H9 (cell line): ENCODE measurements around the gene LUZP1. TPM values are rescaled to one million over a fixed set of nuclear protein-coding genes. Genes with fewer than 3 reads are reported as not detected.

Source experiments
- DNase-seq: peaks from one replicate; pipeline ENCODE4 v3.0.0-alpha.2; 2017
- H2AFZ ChIP-seq: one replicate; pipeline ENCODE4 v1.6.1; 2013; ENCODE audit warnings: mild to moderate bottlenecking, low read length, control low read depth, moderate library complexity
- H2AK5ac ChIP-seq: 2 replicates; pipeline ENCODE4 v1.6.1; 2013; ENCODE audit warnings: low read length, control low read depth, mixed read lengths; ENCODE audit not compliant: insufficient read length
- H2BK120ac ChIP-seq: one replicate; pipeline ENCODE4 v1.6.1; 2013; ENCODE audit warnings: low read depth, mild to moderate bottlenecking, low read length, control low read depth, inconsistent platforms; ENCODE audit not compliant: poor library complexity, severe bottlenecking
- H2BK12ac ChIP-seq: 2 replicates; pipeline ENCODE4 v1.6.1; 2013; ENCODE audit warnings: low read length, control low read depth, mixed read lengths, low read depth; ENCODE audit not compliant: insufficient read length
- H2BK15ac ChIP-seq: 2 replicates; pipeline ENCODE4 v1.6.1; 2013; ENCODE audit warnings: low read depth, low read length, control low read depth
- H2BK20ac ChIP-seq: one replicate; pipeline ENCODE4 v1.6.1; 2013; ENCODE audit warnings: low read depth, mild to moderate bottlenecking, low read length, control low read depth, inconsistent platforms; ENCODE audit not compliant: poor library complexity, severe bottlenecking
- H2BK5ac ChIP-seq: 2 replicates; pipeline ENCODE4 v1.6.1; 2013; ENCODE audit warnings: low read length, control low read depth, mixed read lengths; ENCODE audit not compliant: insufficient read length
- H3K14ac ChIP-seq: 2 replicates; pipeline ENCODE4 v1.6.1; 2013; ENCODE audit warnings: low read length, control low read depth; ENCODE audit not compliant: insufficient read depth
- H3K18ac ChIP-seq: 2 replicates; pipeline ENCODE4 v1.6.1; 2013; ENCODE audit warnings: low read depth, mild to moderate bottlenecking, mixed read lengths, low read length, control low read depth; ENCODE audit not compliant: insufficient read length
- H3K23ac ChIP-seq: 2 replicates; pipeline ENCODE4 v1.6.1; 2013; ENCODE audit warnings: low read length, control low read depth, mixed read lengths, low read depth; ENCODE audit not compliant: insufficient read length
- H3K23me2 ChIP-seq: 2 replicates; pipeline ENCODE4 v1.6.1; 2013; ENCODE audit warnings: low read depth, mild to moderate bottlenecking, mixed read lengths, low read length, control low read depth; ENCODE audit not compliant: insufficient read length, poor library complexity, severe bottlenecking
- H3K27ac ChIP-seq: 2 replicates; pipeline ENCODE4 v1.5.1; 2013; ENCODE audit warnings: low read length, control low read depth, mixed read lengths, low read depth; ENCODE audit not compliant: insufficient read length
- H3K27me3 ChIP-seq: 2 replicates; pipeline ENCODE4 v1.6.1; 2013; ENCODE audit warnings: low read length, control low read depth, inconsistent platforms; ENCODE audit not compliant: insufficient read depth
- H3K4ac ChIP-seq: 2 replicates; pipeline ENCODE4 v1.6.1; 2013; ENCODE audit warnings: low read depth, mild to moderate bottlenecking, control low read depth, inconsistent platforms, low read length, moderate library complexity
- H3K4me1 ChIP-seq: 2 replicates; pipeline ENCODE4 v1.6.1; 2013; ENCODE audit warnings: low read length, control low read depth, inconsistent platforms; ENCODE audit not compliant: insufficient read depth
- H3K4me2 ChIP-seq: 2 replicates; pipeline ENCODE4 v1.6.1; 2013; ENCODE audit warnings: low read length, control low read depth, mixed read lengths; ENCODE audit not compliant: insufficient read length, insufficient read depth
- H3K56ac ChIP-seq: 2 replicates; pipeline ENCODE4 v1.6.1; 2013; ENCODE audit warnings: low read depth, mild to moderate bottlenecking, mixed read lengths, low read length, control low read depth; ENCODE audit not compliant: insufficient read length
- H3K79me1 ChIP-seq: 2 replicates; pipeline ENCODE4 v1.6.1; 2013; ENCODE audit warnings: low read depth, mild to moderate bottlenecking, moderate library complexity, low read length, control low read depth, inconsistent platforms; ENCODE audit not compliant: insufficient read depth, poor library complexity, severe bottlenecking
- H3K79me2 ChIP-seq: 2 replicates; pipeline ENCODE4 v1.6.1; 2013; ENCODE audit warnings: low read length, control low read depth, inconsistent platforms; ENCODE audit not compliant: insufficient read depth
- H3K9ac ChIP-seq: 2 replicates; pipeline ENCODE4 v1.6.1; 2013; ENCODE audit warnings: low read length, control low read depth, mixed read lengths; ENCODE audit not compliant: insufficient read length; ENCODE audit errors: extremely low read depth
- H3K9me3 ChIP-seq: one replicate; pipeline ENCODE4 v1.6.1; 2013; ENCODE audit warnings: low read depth, low read length, inconsistent platforms; ENCODE audit not compliant: control insufficient read depth
- H3T11ph ChIP-seq: one replicate; pipeline ENCODE4 v1.6.1; 2013; ENCODE audit warnings: mild to moderate bottlenecking, low read length, control low read depth, inconsistent platforms
- H4K20me1 ChIP-seq: one replicate; pipeline ENCODE4 v1.6.1; 2013; ENCODE audit not compliant: control insufficient read depth, insufficient read length, insufficient read depth
- H4K5ac ChIP-seq: 2 replicates; pipeline ENCODE4 v1.6.1; 2013; ENCODE audit warnings: low read depth, mild to moderate bottlenecking, mixed read lengths, low read length, control low read depth; ENCODE audit not compliant: insufficient read length
- H4K8ac ChIP-seq: replicated peaks from 2 replicates; pipeline ENCODE4 v1.6.1; 2013; ENCODE audit warnings: low read length, control low read depth, mixed read lengths, low read depth; ENCODE audit not compliant: insufficient read length
- H4K91ac ChIP-seq: 2 replicates; pipeline ENCODE4 v1.6.1; 2013; ENCODE audit warnings: low read depth, mild to moderate bottlenecking, moderate library complexity, mixed read lengths, low read length, control low read depth; ENCODE audit not compliant: insufficient read length
- H3K27ac Mint-ChIP-seq, 3 experiments: 2 replicates in 2 of 3; 3 replicates in 1 of 3; pipeline ENCODE4 v1.8.0; 2020 to 2021; ENCODE audit warnings: mixed read lengths in 3 of 3, mild to moderate bottlenecking in 1 of 3, moderate library complexity in 1 of 3
- H3K27me3 Mint-ChIP-seq: 2 replicates; pipeline ENCODE4 v1.8.0; 2021; ENCODE audit warnings: low read depth, mild to moderate bottlenecking, moderate library complexity, mixed read lengths
- H3K36me3 Mint-ChIP-seq, 3 experiments: 2 replicates in 2 of 3; 3 replicates in 1 of 3; pipeline ENCODE4 v1.8.0; 2020 to 2021; ENCODE audit warnings: low read depth in 3 of 3, mixed read lengths in 3 of 3; ENCODE audit not compliant: insufficient read depth in 1 of 3
- H3K4me1 Mint-ChIP-seq, 2 experiments: 2 replicates each; pipeline ENCODE4 v1.8.0; 2020; ENCODE audit warnings: mixed read lengths in 2 of 2
- H3K4me3 Mint-ChIP-seq, 2 experiments: 2 replicates in 1 of 2; 3 replicates in 1 of 2; pipeline ENCODE4 v1.8.0; 2020 to 2021; ENCODE audit warnings: mild to moderate bottlenecking in 2 of 2, mixed read lengths in 2 of 2, moderate library complexity in 1 of 2
- H3K9me3 Mint-ChIP-seq, 2 experiments: 2 replicates in 1 of 2; 3 replicates in 1 of 2; pipeline ENCODE4 v1.8.0; 2020; ENCODE audit warnings: mild to moderate bottlenecking in 2 of 2, mixed read lengths in 2 of 2, moderate library complexity in 1 of 2
- WGBS: extraction: QIAGEN DNeasy Blood & Tissue Kit; methylation state at CpG from one replicate; pipeline ENCODE4 v1.1.7; 2013; ENCODE audit warnings: missing lambda C conversion rate, low lambda C conversion rate, mixed read lengths; ENCODE audit not compliant: insufficient read length; ENCODE audit errors: extremely low coverage; 5-methylcytosine and 5-hydroxymethylcytosine counted together
- total RNA-seq: library from RNA; stranded (reverse); gene quantifications from 2 replicates; pipeline ENCODE4 v1.2.1, GENCODE V29; 2021
- TF ChIP-seq, protein P1 (sequence below): fragments of 200-600 bp; sonication (generic); conservative IDR thresholded peaks from 3 replicates; pipeline ENCODE4 v1.8.0; 2021; ENCODE audit warnings: antibody characterized with exemption, mild to moderate bottlenecking

LUZP1 gene
- total RNA-seq, 1 experiment from 2014 or later, result 48.2 TPM

DNA sequence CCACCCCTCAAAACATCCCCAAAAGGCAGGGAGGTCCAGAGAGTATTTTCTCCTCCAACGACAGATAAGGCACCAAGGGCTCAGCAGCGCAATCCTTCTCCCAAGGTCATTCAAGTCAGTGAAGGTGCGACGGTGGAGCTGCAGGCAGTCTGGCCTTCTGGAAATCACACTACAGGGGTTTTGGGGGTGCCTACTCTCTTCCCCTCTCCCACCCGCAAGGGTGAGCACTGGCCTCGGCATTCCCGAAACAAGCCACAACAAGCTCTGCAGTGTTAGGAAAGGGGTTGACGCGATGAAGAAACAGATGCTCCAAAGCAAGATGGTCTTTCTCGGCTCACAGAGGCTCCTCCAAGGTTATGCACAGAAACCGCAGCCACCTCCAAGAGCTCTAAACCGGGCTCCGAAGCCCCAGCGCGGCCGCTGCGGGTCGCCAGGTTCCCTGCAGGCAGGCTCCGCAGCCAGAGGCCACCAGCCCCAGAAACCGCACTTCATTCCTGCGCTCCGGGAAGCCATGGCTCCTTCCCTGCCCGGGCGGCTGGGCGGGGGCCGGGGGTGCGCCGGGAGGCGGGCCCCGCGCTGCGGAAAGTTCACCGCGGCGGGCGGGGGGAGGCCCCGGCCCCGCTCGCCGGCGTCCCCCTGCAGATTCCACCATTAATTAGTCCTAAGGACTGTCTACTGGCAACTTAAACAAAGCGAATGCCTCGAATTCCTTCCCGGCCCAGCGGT, 1.1 kb downstream of the LUZP1 start:
- H3K27me3 Mint-ChIP-seq, result peaks cover 2% of the 10 kb centered on the region; the same call in 1 of the 2 replicates
- peaks cover 32 to 40% of the 10 kb centered on the region in 2 experiments for H3K4me1 Mint-ChIP-seq
- H3K4me3 Mint-ChIP-seq, result peak overlapping the region; percentile 97 to 98
- Histone ChIP-seq H3K14ac (peak overlapping the region; percentile 38), H3K18ac (no peak overlapping the region), H4K20me1 (no peaks in the 10 kb centered on the region), H2BK5ac (no peak overlapping the region), H3K9me3 (no peaks in the 10 kb centered on the region), H3K79me1 (peaks cover 2% of the 10 kb centered on the region), H3K27me3 (no peaks in the 10 kb centered on the region; the same call in 1 of the 2 replicates), H4K5ac (no peak overlapping the region), H3K23ac (no peak overlapping the region), H3K79me2 (peaks cover 30% of the 10 kb centered on the region; the same call in 1 of the 2 replicates), H3K4me1 (no peaks in the 10 kb centered on the region; the same call in 1 of the 2 replicates), H4K91ac (no peak overlapping the region), H2BK120ac (no peak overlapping the region), H3K23me2 (peaks cover 6% of the 10 kb centered on the region), H4K8ac (no peak overlapping the region), H3T11ph (no peak overlapping the region), H2BK15ac (no peak overlapping the region), H3K56ac (no peak overlapping the region), H3K27ac (no peak overlapping the region), H3K4me2 (peak overlapping the region; percentile 78), H2AK5ac (no peak overlapping the region), H2BK20ac (no peak overlapping the region), H2BK12ac (no peak overlapping the region), H3K4ac (no peak overlapping the region), H3K9ac (peak overlapping the region; percentile 79), H2AFZ (no peak overlapping the region)
- TF ChIP-seq, protein P1, sequence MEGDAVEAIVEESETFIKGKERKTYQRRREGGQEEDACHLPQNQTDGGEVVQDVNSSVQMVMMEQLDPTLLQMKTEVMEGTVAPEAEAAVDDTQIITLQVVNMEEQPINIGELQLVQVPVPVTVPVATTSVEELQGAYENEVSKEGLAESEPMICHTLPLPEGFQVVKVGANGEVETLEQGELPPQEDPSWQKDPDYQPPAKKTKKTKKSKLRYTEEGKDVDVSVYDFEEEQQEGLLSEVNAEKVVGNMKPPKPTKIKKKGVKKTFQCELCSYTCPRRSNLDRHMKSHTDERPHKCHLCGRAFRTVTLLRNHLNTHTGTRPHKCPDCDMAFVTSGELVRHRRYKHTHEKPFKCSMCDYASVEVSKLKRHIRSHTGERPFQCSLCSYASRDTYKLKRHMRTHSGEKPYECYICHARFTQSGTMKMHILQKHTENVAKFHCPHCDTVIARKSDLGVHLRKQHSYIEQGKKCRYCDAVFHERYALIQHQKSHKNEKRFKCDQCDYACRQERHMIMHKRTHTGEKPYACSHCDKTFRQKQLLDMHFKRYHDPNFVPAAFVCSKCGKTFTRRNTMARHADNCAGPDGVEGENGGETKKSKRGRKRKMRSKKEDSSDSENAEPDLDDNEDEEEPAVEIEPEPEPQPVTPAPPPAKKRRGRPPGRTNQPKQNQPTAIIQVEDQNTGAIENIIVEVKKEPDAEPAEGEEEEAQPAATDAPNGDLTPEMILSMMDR, result no peak
- DNase-seq, result peak; percentile 46
- no CpG with 5 or more reads among the region's 45 CpGs for WGBS
- H3K9me3 Mint-ChIP-seq, result 0 out of 5 replicates have a peak, but pooled peaks cover 0 to 2% of the 10 kb centered on the region in 2 experiments
- H3K36me3 Mint-ChIP-seq, result peaks cover 0 to 7% (median 2%) of the 10 kb centered on the region in 3 experiments; a peak in 4 of 7 replicates
- peak overlapping the region; percentile 77 to 93 (median 92); a peak in 4 of 7 replicates for H3K27ac Mint-ChIP-seq
